Measurements from ENCODE around the gene CENPC.
"Not testable (repeated sequence)": the region's sequence is repeated elsewhere in the genome, so short reads cannot be mapped to it uniquely, and the experiment has no call there.

The CENPC gene

GRCh38 chr4:67465032-67465762 is 80.1 kb downstream of the CENPC start:
- no peak for DNase-seq

- DNase-seq: no peak
Measured at GRCh38 chr4:67460574-67460973, 84.7 kb downstream of the CENPC start.

GRCh38 chr4:67459164-67459563 is 86.1 kb downstream of the CENPC start:
- DNase-seq: no peak

- no peak for DNase-seq
Measured at GRCh38 chr4:67456577-67457196, 88.6 kb downstream of the CENPC start.

DNA sequence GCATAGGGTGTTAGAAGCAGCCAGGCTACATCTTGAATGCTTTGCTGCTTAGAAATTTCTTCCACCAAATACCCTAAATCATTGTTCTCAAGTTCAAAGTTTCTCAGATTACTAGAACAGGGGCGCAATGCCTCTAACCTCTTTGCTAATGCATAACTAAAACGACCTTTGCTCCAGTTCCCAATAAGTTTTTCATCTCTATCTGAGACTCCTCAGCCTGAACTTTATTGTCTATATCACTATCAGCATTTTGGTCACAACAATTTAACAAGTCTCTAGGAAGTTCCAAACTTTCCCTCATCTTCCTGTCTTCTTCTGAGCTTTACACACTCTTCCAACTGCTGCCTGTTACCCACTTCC is 92.5 kb downstream of the CENPC start:
- not testable (repeated sequence) for DNase-seq

GRCh38 chr4:67452100-67452845 is 93.0 kb downstream of the CENPC start:
- DNase-seq: no peak

DNA sequence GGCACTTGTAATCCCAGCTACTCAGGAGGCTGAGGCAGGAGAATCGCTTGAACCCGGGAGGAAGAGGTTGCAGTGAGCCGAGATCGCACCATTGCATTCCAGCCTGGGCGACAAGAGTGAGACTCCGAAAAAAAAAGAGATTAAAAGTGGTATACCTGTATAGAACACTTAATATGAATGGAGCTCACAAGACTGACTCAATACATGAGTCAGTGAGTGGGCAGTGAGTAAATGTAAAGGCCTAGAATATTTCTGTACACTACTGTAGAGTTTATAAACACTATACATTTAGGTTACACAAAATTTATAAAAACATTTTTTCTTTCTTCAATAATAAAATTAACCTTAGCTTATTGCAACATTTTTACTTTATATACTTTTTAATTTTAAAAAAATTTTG is 93.8 kb downstream of the CENPC start:
- no peak for DNase-seq

DNA sequence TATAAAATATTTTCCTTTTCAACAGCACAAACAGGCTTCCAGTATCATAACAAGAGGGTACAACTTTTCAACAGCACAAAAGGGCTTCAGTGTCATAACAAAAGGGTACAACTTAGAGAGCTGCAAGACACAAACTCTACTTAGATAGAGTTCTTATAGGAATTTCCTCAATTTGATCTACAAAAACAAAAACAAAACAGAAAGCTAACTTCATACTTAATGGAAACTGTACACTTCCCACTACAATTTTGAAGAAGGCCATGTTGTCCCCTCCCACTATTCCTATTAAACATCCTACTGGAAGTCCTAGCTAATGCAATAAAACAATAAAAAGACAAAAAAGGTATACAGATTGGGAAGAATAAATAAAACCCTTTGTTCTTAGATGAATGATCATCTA is 96.7 kb downstream of the CENPC start:
- DNase-seq: no peak

- DNase-seq: no peak
Measured at GRCh38 chr4:67447873-67448272, 97.4 kb downstream of the CENPC start.

GRCh38 chr4:67446811-67447210 is 98.5 kb downstream of the CENPC start:
- no peak for DNase-seq

GRCh38 chr4:67445881-67446280 is 99.4 kb downstream of the CENPC start:
- DNase-seq: not testable (repeated sequence)

DNA sequence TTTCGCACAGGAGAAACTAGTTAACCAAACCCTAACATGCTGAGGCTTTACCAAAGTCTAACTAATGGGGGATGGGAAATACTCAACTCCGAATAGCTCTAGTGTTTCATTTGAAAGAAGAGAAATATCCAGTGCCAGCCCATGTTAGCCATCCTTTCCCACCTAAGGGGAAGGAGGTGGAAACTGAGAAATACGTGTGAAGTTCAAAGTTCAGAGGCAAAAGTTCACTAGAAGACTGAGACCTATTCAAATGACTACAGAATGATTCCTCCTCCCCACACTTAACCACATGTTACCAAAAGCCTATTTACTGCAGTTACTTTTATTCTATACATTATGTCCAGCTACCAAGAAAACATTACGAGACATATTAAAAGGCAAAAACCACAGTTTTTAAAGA is 106.3 kb downstream of the CENPC start:
- DNase-seq: no peak

DNA sequence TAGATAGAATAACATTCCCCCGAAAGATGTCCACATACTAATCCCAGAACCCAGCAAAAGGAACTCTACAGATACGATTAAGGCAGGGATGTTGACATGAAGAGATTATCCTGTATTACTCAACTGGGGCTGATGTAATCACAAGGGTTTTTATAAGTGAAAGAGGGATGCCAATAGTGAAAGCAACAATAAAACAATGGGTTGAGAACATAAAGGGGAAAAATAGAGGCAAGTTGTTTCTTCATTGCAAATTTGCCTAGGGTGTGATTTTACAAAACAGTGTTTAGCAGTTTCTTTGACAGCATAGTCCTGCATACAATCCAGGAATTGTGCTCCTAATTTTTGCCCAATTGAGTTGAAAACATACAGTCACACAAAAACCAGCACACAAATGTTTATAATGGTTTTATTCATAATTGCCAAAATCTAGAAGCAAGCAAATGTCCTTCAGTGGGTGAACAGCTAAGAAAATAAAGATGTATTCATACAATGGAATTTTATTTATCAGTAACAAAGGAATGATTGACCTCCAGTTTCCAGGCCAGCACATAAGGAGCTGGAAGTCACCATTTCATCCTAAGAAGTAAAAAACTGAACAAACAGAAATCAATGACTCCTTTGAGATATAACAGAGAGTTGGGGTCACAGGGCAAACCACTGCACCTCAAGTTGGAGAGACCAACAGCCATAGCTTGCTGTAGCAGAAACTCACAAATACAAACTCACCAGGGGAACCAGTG is 107.2 kb downstream of the CENPC start:
- no peak for DNase-seq

- DNase-seq: no peak
Measured at GRCh38 chr4:67436742-67437141, 108.6 kb downstream of the CENPC start.

DNA sequence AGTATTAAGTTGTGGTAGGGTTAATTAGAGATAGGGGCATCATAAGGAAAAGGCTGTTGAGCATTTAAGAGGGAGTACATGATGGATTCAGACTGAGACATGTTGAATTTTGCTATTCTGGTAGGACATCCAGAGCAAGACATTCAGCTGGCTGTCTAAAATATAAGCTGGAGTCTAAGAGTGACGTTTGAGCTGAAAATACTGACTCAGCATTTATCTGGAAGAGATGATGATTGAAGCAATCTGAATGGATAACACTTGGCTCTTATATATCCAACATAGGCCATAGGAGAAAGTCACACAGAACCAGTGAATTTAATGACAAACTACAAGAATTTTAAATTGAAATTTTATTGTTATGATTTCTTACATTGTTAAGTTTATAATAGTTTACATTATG is 114.3 kb downstream of the CENPC start:
- DNase-seq: no peak

DNA sequence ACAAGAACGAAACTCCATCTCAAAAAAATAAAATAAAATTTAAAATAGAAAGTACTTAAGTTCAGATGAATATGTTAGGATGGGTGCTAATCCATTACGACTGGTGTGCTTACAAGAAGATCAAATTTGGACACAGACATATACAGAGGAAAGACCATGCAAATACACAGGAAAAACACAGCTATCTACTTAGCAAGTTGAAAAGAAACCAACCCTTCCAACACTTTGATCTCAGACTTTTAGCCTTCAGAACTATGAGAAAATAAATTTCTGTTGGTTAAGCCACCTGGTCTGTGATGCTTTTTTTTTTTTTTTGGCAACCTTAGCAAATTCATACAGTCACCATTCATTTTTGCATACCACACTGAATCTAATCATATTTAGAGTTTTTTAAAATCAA is 116.5 kb downstream of the CENPC start:
- no peak for DNase-seq
